B cell (primary cell): ENCODE results near the gene PCSK7.

Experiments
- CTCF ChIP-seq: fragments of 200-600 bp; IDR thresholded peaks from one replicate; pipeline ENCODE4 v1.8.0; 2022; ENCODE audit warnings: antibody characterized with exemption, mild to moderate bottlenecking
- EZH2 ChIP-seq: IDR thresholded peaks from 2 replicates; pipeline ENCODE4 v1.6.1; 2012; ENCODE audit warnings: borderline replicate concordance, low read depth, mild to moderate bottlenecking, moderate library complexity, low read length; ENCODE audit not compliant: insufficient read depth, poor library complexity, severe bottlenecking

GRCh38 chr11:117194267-117194666 lies 37.6 kb downstream of the PCSK7 start:
- no peak for TF ChIP-seq EZH2
- TF ChIP-seq CTCF, result no peak
